Measurements from ENCODE around the gene ALG2. TPM values are rescaled to one million over a fixed set of nuclear protein-coding genes. Genes with fewer than 3 reads are reported as not detected.
A peak's percentile ranks its signal among the peaks of the same experiment; 100 is the strongest.

Gene ALG2
- polyA plus RNA-seq, 1 donor, result 40.6 TPM

DNA sequence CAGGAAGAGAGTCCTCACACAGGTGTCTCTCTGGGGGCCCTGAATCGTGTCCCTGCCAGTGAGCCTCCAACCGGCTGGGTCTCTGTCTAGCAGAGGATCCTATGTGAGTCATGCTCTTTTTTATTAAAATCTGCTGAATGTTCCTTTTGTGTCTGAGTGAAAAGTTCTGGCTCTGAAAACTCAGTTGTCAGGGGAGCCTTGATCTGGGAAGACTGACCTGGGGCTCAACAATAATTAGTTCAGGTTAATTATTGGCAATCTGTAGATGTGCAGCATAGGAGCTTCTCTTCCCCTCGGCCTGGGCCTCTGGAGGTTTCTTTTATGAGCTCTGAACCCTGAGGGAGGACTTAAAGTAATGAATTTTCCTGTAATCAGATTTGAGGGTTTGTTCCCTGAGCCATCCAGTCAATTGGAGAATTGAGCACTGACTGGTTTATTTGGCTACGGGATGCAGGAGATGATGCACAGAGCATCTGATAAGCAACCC is 45.2 kb downstream of the ALG2 start:
- peak; percentile 74 to 91 for DNase-seq
- Histone ChIP-seq H3K27me3 (ENCODE audit: control insufficient read depth, insufficient read depth, low read length) (no peaks in the 10 kb centered on the region), H3K4me1 (ENCODE audit: control insufficient read depth, insufficient read depth, low read length) (peaks cover 45% of the 10 kb centered on the region), H3K9me3 (ENCODE audit: control insufficient read depth, low read depth, low read length) (no peaks in the 10 kb centered on the region), H3K4me3 (ENCODE audit: low read length) (no peak overlapping the region), H3K27ac (ENCODE audit: low read length) (peak overlapping the region; percentile 55), H3K36me3 (ENCODE audit: control insufficient read depth, insufficient read depth, low read length) (no peaks in the 10 kb centered on the region)
- no CpG with 5 or more reads among the region's 4 CpGs for WGBS (ENCODE audit: insufficient coverage, low lambda C conversion rate)

DNA sequence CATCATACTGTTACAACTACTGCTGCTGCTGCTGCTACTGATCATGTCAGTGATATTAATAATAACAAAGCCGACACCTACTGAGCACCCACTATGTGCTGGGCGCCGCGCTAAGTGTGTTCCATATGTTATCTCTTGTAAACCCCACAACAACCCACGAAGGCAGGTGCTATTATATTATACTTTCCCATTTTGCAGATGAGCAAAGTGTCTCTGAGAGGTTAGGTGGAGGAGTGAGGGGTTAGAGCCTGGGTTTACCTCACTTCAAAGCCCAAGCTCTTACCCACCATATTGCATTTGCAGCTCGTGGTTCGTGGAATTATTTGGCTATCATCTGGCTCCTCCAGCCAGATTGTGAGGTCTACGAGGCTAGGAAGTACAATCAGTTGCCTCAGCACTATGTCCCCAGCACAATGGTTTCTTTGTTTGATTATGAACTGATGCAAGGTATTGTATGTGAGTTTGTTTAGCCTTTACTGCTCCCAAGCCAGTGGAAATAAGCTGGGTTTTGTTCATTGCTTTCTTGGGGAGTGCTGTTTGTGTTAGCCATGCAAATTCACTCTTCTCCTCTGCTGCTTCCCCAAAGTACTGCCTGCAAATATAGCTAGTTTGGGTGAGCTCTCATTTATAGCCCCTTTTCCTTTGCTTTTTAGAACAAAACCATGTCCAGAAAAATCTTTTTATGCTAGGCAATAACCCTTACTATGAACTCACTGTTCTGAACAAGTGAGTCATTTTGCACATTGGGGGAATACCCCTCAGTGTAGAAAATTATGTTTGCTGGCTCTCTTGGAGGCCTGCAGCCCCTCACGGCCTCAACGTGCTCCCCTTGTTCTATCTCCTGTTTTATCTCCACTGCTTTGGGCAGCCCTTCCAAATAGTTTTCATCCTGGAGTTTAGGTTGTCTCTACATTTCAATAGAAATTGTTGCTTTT is 47.9 kb downstream of the ALG2 start:
- no peak overlapping the region for H3K4me3 ChIP-seq (ENCODE audit: low read length)
- no peaks in the 10 kb centered on the region for H3K9me3 ChIP-seq (ENCODE audit: control insufficient read depth, low read depth, low read length)
- no peaks in the 10 kb centered on the region for H3K27me3 ChIP-seq (ENCODE audit: control insufficient read depth, insufficient read depth, low read length)
- peak in 1 of 2 donors; percentile 66 for DNase-seq
- no CpG with 5 or more reads among the region's 10 CpGs for WGBS (ENCODE audit: insufficient coverage, low lambda C conversion rate)
- H3K4me1 ChIP-seq (ENCODE audit: control insufficient read depth, insufficient read depth, low read length), result peaks cover 54% of the 10 kb centered on the region
- peak overlapping the region; percentile 24 for H3K27ac ChIP-seq (ENCODE audit: low read length)
- no peaks in the 10 kb centered on the region for H3K36me3 ChIP-seq (ENCODE audit: control insufficient read depth, insufficient read depth, low read length)

DNA sequence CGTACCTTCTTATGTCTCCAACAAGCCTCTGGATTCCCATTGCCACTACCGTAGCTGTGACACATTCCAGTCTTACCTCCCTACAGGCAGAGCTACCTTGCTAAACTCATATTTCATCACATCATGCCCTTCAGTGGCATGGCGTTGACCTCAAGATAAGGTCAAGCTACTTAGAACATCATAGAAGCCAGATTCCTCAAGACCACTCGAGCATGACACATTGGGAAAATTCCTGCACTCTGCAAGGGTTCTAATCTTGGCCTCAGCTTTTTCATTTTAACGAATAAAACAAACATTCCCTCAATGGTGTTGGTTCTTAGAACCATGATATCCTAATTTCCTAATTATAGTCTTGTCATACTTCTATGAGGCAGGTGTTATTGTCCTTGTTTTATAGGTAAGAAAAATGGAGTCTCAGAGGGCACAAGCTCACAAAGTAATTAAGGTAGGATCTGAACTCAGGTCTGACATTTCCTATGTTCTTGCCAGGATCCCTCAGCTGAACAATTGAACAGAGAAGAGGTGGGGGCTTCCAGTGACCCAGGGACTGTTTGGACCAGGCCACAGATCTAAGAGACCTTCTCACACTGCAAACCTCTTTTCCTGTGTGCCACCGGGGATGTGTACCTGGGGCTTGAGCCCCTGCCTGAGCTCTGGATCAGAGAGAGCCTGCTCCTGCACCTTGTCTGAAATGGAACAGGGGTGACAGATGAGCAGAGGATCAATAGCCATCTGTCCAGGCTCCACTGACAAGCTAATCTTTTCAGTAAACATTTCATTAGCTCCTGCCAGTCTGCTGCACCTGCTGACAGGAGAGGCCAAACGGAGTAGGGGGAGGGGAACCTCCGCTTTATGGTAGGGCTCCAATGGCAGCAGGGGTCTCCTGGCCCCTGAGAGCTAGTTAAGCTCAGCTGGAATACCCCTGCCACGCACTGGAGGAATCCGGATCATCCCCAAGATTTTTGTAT is 49.3 kb downstream of the ALG2 start:
- Histone ChIP-seq H3K27me3 (ENCODE audit: control insufficient read depth, insufficient read depth, low read length) (no peaks in the 10 kb centered on the region), H3K4me1 (ENCODE audit: control insufficient read depth, insufficient read depth, low read length) (peaks cover 48% of the 10 kb centered on the region), H3K4me3 (ENCODE audit: low read length) (no peak overlapping the region), H3K9me3 (ENCODE audit: control insufficient read depth, low read depth, low read length) (no peaks in the 10 kb centered on the region), H3K27ac (ENCODE audit: low read length) (no peak overlapping the region), H3K36me3 (ENCODE audit: control insufficient read depth, insufficient read depth, low read length) (no peaks in the 10 kb centered on the region)
- no CpG with 5 or more reads among the region's 10 CpGs for WGBS (ENCODE audit: insufficient coverage, low lambda C conversion rate)
- peak in 1 of 2 donors; percentile 27 for DNase-seq

DNA sequence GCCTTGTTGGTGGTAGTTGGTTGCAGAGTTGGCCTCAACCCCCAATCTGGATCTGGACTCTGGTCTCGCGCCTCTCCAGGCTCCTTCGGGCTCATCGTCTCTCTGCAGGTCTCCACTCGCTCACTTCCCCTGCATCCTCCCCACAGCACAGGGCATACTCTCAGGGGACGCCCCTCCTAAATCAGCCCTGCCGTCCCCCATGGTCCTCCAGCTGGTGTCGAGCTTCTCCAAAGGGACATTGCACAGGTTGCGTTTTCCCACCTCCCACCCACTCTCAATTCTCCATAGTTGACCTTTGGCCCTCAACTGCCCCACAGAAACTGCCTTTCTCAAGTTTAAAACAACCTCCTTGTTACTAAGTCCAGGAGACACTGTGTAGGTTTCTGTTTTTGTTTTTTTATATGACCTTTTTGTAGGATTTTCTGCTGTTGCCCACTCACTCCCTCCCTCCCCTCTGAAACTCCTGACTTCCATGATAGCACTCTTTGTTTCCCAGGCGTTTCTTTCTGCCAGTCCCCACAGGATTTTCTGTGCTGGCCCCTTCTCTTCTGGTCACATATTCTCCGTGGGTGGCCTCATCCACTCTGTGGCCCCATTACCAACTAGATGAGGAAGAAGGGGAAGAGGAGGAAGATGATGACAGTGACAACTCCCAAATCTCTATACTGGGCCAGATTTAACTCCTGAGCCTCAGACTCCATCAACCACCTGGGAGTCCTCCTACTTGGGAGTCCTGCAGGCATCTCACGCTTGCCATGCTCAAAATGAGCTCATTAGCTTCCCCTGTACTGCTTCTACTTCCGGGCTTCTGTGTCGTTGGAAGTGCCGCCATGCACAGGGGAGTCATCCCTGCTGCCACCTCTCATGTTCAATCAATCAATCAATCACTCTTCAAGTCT is 50.3 kb downstream of the ALG2 start:
- no peak overlapping the region for H3K27ac ChIP-seq (ENCODE audit: low read length)
- no peaks in the 10 kb centered on the region for H3K36me3 ChIP-seq (ENCODE audit: control insufficient read depth, insufficient read depth, low read length)
- DNase-seq, result peak in 1 of 2 donors; percentile 35
- H3K27me3 ChIP-seq (ENCODE audit: control insufficient read depth, insufficient read depth, low read length), result no peaks in the 10 kb centered on the region
- H3K4me3 ChIP-seq (ENCODE audit: low read length), result no peak overlapping the region
- no CpG with 5 or more reads among the region's 15 CpGs for WGBS (ENCODE audit: insufficient coverage, low lambda C conversion rate)
- H3K9me3 ChIP-seq (ENCODE audit: control insufficient read depth, low read depth, low read length), result no peaks in the 10 kb centered on the region
- peaks cover 40% of the 10 kb centered on the region for H3K4me1 ChIP-seq (ENCODE audit: control insufficient read depth, insufficient read depth, low read length)

DNA sequence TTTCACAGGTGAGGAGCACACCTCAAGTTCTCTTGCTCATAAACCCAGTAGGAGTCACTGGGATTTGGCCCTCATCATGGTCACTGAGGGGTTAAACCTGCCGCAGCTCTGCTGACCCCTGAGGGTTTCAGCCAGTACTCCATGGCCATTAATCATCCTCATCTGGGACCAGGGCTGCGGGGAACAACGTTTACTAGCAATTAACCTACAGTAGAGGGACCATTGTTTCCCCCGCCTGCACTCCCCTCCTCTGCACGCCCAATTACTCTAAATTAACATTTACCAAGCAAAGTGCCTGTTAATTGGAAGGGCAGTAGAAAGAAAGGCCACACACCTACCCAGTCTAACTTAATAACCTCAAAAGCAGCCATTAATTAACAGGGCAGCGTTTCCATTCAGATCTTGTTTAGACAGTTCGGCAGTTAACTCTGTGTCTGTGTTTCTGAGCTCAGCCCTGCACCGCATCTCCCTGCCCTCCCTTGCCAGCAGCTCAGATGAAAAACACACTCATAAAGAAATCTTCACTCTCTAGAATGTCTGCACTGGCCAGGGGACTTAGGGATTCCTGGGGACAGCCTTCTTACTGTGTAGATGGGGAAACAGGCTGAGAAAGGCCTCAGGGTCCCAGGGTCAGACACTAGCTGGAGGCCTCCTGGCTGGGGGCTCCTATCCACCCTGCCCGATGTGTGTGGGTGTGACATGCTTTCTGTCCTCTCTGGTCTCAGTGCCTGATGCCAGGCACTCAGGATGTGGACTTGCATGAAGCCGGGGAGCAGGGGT is 51.6 kb downstream of the ALG2 start:
- no peaks in the 10 kb centered on the region for H3K9me3 ChIP-seq (ENCODE audit: control insufficient read depth, low read depth, low read length)
- no peaks in the 10 kb centered on the region for H3K27me3 ChIP-seq (ENCODE audit: control insufficient read depth, insufficient read depth, low read length)
- H3K4me3 ChIP-seq (ENCODE audit: low read length), result no peak overlapping the region
- H3K36me3 ChIP-seq (ENCODE audit: control insufficient read depth, insufficient read depth, low read length), result no peaks in the 10 kb centered on the region
- WGBS (ENCODE audit: insufficient coverage, low lambda C conversion rate), result no CpG with 5 or more reads among the region's 10 CpGs
- H3K27ac ChIP-seq (ENCODE audit: low read length), result no peak overlapping the region
- DNase-seq, result peak in 1 of 2 donors; percentile 20
- H3K4me1 ChIP-seq (ENCODE audit: control insufficient read depth, insufficient read depth, low read length), result peaks cover 35% of the 10 kb centered on the region

DNA sequence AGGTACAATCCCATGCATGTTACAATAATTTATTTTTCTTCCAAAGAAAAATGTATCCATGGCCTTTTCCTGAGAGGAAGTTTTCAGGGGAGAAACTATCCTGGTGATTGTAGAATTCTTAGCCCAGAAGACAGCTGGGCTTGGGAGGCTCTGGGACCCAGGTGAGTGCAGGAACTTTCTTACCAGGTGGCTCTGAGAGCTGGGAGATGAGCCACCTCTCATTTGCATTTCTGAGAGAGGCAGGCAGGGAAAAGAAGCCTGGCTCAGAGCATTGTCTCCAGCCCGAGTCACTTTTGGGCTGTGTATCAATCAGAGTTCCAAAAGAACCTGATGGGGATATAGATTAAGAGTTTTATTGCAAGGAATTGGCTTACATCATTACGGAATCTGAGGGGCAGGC is 52.7 kb downstream of the ALG2 start:
- H3K9me3 ChIP-seq (ENCODE audit: control insufficient read depth, low read depth, low read length), result no peaks in the 10 kb centered on the region
- no peak overlapping the region for H3K4me3 ChIP-seq (ENCODE audit: low read length)
- no peaks in the 10 kb centered on the region for H3K27me3 ChIP-seq (ENCODE audit: control insufficient read depth, insufficient read depth, low read length)
- H3K27ac ChIP-seq (ENCODE audit: low read length), result no peak overlapping the region
- DNase-seq, result no peak
- H3K36me3 ChIP-seq (ENCODE audit: control insufficient read depth, insufficient read depth, low read length), result no peaks in the 10 kb centered on the region
- H3K4me1 ChIP-seq (ENCODE audit: control insufficient read depth, insufficient read depth, low read length), result peaks cover 35% of the 10 kb centered on the region
- WGBS (ENCODE audit: insufficient coverage, low lambda C conversion rate), result no CpG with 5 or more reads among the region's 2 CpGs

DNA sequence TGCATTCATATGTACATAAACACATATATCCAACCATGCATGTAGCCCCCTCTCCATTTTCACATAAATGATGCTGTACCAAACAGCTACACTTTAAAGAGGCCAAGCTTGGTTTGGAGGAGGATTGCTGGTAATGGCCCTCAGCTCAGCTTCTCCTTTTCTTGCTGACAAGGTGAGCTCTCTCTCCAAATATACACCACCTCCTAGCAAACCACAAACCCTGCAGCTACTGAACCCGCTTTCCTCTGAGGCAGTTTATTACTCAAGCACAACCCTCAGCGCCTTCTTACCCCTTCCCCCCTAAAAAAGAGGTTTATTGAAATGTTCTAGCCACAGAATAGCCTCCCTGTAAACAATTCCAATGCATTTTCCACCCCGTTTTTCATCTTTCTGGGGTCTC is 54.0 kb downstream of the ALG2 start:
- no peak for DNase-seq
- no peaks in the 10 kb centered on the region for H3K9me3 ChIP-seq (ENCODE audit: control insufficient read depth, low read depth, low read length)
- no peak overlapping the region for H3K4me3 ChIP-seq (ENCODE audit: low read length)
- H3K4me1 ChIP-seq (ENCODE audit: control insufficient read depth, insufficient read depth, low read length), result peaks cover 29% of the 10 kb centered on the region
- H3K27ac ChIP-seq (ENCODE audit: low read length), result no peak overlapping the region
- no peaks in the 10 kb centered on the region for H3K36me3 ChIP-seq (ENCODE audit: control insufficient read depth, insufficient read depth, low read length)
- no peaks in the 10 kb centered on the region for H3K27me3 ChIP-seq (ENCODE audit: control insufficient read depth, insufficient read depth, low read length)
- no CpG with 5 or more reads among the region's 3 CpGs for WGBS (ENCODE audit: insufficient coverage, low lambda C conversion rate)

DNA sequence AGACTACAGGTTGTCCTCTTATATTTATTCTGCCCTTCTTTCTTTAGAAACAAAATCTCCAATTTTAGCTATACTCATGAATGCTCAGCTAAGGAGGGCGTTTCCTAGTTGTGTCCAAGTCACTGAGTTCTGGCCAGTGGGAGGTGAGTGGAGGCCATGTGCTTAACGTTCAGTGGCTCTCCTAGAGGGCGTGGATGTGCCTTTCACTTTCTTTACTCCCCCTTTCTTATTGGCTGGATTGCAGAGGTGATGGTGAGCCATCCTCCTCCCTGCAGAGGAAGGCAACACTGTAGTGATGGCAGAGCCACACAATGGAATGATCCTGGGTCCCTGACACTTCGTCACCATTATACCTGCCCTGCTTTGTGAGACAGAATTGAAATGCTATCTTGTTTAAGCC is 54.6 kb downstream of the ALG2 start:
- no peaks in the 10 kb centered on the region for H3K9me3 ChIP-seq (ENCODE audit: control insufficient read depth, low read depth, low read length)
- no peak overlapping the region for H3K27ac ChIP-seq (ENCODE audit: low read length)
- peaks cover 24% of the 10 kb centered on the region for H3K4me1 ChIP-seq (ENCODE audit: control insufficient read depth, insufficient read depth, low read length)
- no peak for DNase-seq
- H3K36me3 ChIP-seq (ENCODE audit: control insufficient read depth, insufficient read depth, low read length), result no peaks in the 10 kb centered on the region
- H3K4me3 ChIP-seq (ENCODE audit: low read length), result no peak overlapping the region
- 100% methylated on average over 1 of the region's 4 CpGs for WGBS (ENCODE audit: insufficient coverage, low lambda C conversion rate)
- H3K27me3 ChIP-seq (ENCODE audit: control insufficient read depth, insufficient read depth, low read length), result no peaks in the 10 kb centered on the region
